GM15510 (cell line): ENCODE data around the gene NOTCH1.

ENCODE experiments used
- POLR2A ChIP-seq: IDR thresholded peaks from 3 replicates; pipeline ENCODE4 v1.6.1; 2011; ENCODE audit warnings: borderline replicate concordance; ENCODE audit not compliant: insufficient read length; ENCODE audit errors: extremely low read depth

The NOTCH1 gene

DNA sequence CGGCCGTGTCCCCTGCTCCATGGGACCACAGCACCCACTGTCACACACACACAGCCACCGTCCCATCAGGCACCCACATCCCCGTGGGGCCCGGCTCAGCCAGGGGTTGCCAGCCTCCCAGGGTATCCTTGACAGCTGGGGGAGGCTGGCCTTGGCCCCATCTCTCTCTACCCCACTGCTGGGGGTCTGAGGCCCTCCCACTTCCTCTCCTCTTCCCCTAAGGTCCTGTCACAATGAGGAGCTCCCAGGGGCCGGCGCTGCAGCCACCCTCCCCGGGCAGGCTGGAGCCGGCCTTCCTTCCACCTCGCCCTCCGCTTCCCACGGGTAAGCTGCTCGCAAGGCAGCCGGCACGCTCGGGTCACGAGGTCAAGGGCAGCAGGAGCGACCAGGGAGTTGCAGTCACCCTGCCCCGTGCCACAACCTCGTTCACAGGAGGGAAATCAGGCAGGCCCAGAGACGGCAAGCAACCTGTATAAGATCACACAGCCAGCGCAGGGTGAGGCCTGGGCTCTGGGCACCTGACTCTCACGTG lies 38.6 kb upstream of the NOTCH1 start:
- TF ChIP-seq POLR2A, result no peak

DNA sequence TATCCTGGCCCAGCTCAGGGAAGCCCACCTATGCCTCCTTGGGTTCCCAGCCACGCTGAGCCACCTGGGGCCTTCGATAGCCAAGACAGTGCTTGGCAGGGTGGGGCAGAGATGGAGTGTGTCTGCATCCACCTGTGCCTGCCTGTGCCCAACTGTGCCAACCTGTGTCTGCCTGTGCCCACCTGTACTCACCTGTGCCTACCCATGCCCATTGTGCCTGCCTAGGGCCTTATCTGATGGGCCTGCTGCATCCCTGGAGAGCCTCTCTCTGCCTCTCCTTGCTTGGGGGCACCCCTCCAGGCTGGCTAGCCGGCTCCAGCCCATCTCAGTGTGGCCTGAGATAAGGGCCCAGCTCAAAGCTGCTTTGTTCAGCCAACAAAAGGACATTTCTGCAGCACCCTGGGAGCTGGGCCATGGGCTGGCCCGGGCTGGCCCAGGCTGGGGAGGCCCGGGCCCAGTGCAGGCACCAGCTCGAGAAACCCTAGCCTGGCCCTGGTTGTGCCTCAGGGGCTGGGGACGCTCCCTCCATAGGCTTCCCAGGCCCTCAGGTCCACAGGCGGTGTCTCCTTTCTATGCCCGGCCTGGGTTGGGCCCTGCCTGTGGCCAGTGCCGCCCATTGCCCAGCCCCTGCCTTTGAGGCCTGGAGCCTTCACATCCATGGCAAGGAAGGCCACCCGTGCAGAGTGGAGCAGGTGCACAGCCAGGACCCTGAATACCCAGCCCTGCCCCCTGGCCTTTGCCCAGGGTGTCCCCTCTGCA lies 37.3 kb upstream of the NOTCH1 start:
- no peak for TF ChIP-seq POLR2A

DNA sequence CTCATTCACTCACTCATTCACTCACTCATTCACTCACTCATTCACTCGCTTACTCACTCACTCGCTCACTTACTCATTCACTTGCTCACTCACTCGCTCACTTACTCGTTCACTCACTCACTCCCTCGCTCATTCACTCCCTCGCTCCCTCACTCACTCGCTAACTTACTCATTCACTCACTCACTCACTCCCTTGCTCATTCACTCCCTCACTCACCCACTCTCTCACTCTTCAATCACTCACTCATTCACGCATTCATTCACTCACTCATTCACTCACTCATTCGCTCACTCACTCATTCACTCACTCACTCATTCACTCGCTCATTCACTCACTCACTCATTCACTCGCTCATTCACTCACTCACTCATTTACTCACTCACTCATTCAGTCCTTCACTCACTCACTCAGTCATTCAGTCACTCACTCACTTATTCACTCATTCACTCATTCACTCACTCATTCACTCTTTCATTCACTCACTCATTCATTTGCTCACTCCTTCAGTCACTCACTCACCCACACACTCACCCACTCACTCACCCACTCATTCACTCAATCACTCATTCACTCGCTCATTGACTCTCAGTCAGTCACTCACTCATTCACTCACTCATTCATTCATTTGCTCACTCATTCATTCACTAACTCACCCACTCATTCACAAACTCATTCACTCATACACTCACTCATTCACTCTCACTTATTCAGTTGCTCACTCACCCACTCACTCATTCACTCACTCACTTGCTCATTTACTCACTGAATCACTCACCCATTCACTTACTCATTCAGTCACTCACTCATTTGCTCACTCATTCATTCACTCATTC lies 36.0 kb upstream of the NOTCH1 start:
- no peak for TF ChIP-seq POLR2A

DNA sequence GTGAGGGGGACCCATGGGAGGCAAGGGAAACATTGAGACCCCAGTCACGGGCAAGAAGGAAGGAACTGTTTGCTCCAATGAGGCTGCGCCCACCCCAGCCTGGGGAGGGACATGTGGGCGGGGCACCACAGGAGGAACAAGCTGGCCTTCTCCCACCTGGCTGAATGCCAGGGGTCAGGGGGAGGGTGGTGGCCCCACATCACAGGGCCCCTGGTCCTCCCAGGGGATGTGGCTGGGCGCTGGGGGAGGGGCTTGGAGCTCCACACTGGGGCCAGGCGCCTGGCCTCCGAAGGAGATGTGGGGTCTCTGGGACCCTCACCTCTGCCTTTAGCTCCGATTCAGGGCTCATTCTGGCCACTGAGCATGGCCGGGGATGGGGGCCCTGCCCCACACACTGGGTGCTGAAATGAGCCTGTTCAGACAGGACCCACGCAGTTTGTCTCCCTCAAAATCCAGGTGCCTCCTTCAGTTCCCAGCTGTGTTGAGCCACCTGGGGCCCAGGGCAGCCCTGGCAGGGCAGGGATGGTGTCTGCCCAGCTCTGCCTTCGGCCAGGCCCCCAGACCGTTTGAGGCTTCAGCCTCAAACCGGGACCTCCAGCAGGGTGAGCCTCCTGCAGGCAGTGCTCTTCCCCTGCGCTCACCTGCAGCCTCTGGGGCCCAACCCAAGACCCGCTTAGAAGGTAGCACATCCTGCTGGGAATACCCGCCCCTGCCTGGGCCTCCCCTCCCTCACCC lies 33.2 kb upstream of the NOTCH1 start:
- TF ChIP-seq POLR2A, result no peak

DNA sequence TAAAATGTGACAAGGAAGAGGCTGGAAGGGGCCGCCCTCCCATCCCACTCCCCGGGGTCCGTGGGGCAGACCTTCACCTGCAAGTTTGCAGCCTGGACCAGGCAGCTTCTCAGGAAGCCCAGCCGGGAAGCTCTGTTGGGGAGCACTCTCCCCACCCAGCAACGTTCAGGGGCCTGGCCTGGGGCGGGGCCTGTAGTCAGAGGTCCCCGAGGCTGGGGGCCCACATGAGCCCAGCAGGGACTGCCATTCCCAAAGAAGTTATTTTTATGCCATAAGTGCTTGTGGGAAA lies 32.7 kb upstream of the NOTCH1 start:
- no peak for TF ChIP-seq POLR2A

DNA sequence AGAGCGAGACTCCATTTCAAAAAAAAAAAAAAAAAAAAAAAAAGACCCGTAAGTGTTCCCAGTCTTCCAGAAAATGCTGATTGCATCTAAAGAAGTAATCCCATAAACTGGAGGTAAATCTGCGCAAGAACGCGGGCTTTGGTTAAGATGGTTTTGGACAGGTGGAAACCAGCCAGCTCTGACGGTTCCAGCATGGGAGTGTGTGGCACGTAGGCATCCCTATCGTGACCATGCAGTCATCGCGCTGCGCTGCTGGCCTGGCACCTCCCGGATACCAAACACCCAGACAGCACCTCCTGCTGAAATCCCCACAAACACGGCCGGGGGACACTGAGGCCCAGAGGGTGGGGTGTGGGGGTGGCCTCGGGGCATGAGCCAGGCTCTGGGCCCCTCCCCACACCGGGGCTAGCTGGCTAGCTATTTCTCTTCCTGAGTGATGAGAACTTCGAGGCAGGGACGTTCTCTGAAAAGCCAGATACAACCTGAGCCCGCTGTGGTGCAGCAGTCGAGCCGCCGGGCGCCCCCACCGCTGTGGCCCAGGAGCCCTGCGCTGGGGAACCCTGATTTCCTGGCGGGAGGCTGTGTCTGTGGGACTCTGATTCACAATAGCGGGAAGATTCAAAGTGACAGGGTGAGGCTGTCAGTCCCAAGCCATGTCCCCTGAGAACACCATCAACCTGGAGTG lies 32.2 kb upstream of the NOTCH1 start:
- TF ChIP-seq POLR2A, result no peak

DNA sequence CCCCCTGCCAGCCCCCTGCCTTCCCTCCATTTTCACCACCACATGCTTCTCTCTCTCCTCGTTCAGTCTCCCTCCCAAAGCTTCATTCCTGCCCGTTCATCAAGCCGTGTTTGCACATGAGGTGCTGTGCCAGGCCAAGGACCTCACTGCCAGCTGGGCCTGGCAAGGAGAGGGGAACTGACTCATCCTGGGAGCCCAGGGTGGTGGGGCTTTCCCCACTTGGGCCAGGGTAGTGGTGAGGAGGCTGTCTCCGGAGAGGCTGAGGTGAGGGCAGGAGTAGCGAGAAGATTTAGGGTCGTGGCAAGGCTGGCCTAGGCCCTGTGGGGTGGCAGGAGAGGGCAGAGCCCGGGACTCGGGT lies 30.4 kb upstream of the NOTCH1 start:
- no peak for TF ChIP-seq POLR2A

DNA sequence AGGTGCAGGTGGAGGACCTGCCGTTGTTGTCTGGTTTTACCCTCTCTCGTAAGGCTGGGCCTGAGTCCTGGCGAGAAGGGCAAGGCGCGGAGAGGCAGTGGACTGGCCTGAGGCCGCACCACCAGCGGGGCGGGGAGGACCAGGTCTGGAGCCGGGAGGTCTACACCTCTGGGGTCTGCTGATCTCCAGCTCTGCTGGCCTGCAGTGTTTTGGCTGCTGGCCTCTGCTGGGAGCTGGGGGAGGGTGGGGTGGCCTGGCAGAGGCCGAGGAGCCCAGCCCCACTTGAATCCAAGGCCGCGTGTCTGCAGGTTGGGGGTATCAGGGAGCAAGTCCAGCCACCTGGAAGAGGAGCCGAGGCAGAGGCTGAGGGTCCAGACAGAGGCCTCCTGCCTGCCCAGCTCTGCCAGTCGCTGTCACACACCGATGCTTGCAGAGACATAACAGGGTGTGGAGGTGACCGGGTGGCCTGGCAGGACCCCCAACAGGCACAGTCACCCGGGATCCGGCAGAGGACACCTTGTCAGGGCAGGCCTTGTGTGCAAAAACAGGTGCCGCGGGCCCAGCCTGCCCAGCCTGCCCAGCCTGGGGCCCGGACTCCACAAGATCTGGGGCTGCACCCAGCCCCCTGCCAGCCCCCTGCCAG lies 29.9 kb upstream of the NOTCH1 start:
- TF ChIP-seq POLR2A, result no peak

DNA sequence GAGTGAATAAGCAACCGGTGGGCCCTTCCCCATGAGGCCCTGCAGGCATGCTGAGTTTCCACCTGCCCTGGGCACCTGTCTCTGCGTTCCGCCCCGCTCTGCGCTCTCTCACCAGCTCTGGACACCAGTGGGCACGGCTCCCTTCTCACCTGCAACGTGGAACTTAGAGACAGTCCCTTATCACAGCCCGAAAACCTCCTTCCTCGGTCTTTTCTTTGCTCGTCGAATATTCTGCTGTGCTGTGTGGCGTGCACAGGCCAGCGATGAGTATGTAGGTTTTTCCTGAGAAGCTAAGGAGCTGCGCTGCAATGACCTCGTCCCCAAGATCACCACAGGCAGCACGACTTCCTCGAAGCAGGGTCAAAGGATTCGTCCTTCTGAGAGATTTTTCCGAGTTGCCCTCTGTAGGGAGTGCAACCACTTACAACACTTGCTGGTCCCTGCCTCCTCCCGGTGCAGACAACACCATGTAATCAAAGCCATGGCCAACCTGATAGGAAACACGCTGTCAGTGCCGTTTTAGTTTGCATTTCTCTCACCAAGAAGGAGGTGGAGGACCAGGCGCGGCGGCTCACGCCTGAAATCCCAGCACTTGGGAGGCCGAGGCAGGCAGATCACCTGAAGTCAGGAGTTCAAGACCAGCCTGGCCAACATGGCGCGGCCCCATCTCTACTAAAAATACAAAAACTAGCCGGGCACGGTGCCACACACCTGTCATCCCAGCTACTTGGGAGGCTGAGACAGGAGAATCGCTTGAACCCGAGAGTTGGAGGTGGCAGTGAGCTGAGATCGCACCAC lies 27.2 kb upstream of the NOTCH1 start:
- TF ChIP-seq POLR2A, result no peak

DNA sequence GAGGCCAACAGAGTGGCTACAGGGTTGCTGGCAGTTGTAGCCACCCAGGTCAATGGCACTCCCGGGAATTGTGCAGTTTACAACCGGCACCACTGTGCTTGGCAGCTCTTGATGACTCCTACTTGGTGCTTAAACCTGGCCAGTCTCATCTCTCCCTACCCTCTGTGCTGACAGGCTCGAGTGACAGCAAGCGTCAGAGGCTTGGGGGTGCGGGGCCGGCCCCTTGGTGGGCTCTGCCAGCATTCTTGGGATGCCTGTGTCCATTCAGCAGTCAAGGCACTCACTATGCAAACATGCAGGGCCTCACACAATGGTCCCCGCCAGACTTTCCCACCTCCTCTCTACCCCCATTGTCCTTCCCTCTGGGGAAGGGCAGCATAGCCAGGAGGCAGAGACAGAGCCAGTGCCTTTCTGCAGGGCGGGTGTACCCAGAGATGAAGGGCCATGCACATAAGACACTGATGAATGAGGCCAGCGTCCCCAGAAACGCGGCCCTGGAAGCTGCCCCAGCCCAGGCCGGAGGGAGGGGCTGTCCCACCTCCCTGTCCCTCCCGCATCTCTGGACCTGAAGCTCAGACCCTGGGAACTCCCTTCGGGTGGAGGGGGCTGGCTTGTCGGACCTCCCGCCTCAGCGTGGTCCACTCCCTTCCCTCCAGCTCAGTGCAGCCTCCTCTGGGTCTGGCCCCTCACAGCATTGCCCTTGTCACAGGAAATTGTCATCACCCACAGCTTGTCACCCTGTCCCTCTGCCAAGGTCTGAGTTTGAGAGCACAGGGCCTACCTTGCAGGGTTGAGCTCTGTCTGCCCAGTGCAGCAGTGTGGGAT lies 26.4 kb upstream of the NOTCH1 start:
- no peak for TF ChIP-seq POLR2A

DNA sequence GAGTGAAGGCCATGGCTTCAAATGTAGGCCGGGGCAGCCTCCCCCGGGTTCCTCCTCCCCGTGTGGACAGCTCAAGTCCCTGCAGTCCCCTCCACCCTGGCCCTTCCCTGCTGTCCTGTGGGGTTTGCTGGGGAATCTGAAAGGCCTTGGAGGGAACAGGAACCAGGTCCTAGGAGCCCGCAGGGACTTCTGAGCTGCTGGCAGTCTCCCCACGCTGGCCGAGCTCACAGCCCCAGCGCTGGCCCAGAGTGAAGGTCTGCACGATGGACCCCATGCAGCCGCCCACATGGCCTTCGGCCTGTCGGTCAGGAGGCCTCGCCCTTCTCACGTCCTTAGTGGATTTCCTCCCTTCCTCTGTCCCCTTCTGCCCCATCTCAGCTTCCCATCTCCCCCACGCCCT lies 25.7 kb upstream of the NOTCH1 start:
- TF ChIP-seq POLR2A, result no peak

DNA sequence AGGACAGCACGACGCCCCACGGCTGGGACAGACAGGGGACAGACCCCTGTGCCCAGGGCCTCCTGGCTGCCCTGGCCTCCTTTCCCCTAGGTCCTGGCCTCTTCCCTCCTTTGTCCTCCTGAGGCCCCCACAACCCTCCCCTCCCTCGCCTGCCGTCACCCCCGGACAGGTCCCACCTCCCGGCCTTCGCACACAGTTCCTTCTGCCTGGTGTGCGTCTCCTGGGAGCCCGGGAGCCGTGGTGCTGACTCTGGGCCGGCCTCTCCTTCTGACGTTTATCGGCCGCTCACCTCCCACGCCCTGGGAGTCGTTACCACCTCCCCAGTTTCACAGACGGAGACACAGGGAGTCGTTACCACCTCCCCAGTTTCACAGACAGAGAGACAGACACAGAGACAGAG lies 25.1 kb upstream of the NOTCH1 start:
- TF ChIP-seq POLR2A, result no peak
